Measurements from ENCODE around the gene AGAP3.

DNA sequence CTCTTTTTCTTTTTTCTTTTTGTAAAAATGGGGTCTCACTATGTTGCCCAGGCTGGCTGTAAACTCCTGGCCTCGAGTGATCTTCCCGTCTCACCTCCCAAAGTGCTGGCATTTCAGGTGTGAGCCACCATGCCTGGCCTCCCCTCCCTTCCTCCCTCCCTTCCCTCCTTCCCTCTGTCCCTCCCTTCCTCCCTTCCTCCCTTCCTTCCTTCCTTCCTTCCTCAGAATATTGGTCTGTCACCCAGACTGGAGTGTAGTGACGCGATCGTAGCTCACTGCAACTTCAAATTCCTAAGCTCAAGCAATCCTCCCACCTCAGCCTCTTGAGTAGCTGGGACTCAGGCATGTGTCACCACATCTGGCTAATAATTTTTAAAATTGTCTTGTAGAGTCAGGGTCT is 8.4 kb downstream of the AGAP3 start:
- TF ChIP-seq GATA3 (IDR thresholded peaks at IDR 0.05; ENCODE audit: low read depth, low read length) (no peak), GATA2 (IDR thresholded peaks at IDR 0.05; ENCODE audit: low read depth, low read length) (no peak)
